CD4-positive, alpha-beta T cell treated with Interferon alpha-2 for 1 hour (primary cell): Measurements from ENCODE around the gene HTR3D.
"Not testable (repeated sequence)": the region's sequence is repeated elsewhere in the genome, so short reads cannot be mapped to it uniquely, and the experiment has no call there.

Experiments used
- DNase-seq, 2 donors: peaks; one replicate each; pipeline ENCODE4 v3.0.0-alpha.2; 2020 to 2022

HTR3D gene

GRCh38 chr3:184016811-184017671, 14.5 kb upstream of the HTR3D start:
- DNase-seq = peak; percentile 46 to 63

- DNase-seq = peak; percentile 86 to 89
These were observed 13.7 kb upstream of the HTR3D start, which contains the start of gene ABCC5 for GRCh38 chr3:184017672-184018423. TSS of gene ABCC5 (minus strand) at chr3:184017884. CDS start at chr3:184014392, 3,492 bp downstream.

- no peak for DNase-seq
These were observed 13.0 kb upstream of the HTR3D start for GRCh38 chr3:184018424-184018973.

GRCh38 chr3:184022323-184022722, 9.2 kb upstream of the HTR3D start:
- DNase-seq = no peak

GRCh38 chr3:184025256-184025655, 6.3 kb upstream of the HTR3D start:
- DNase-seq = not testable (repeated sequence)

GRCh38 chr3:184028275-184028890, 3.2 kb upstream of the HTR3D start:
- DNase-seq = not testable (repeated sequence)

- DNase-seq = no peak
These were observed 2.1 kb upstream of the HTR3D start for GRCh38 chr3:184029443-184029842.

GRCh38 chr3:184030536-184030935, 1.0 kb upstream of the HTR3D start:
- DNase-seq = no peak

GRCh38 chr3:184037816-184038215, 6.3 kb downstream of the HTR3D start:
- no peak for DNase-seq

GRCh38 chr3:184038307-184038706, 6.8 kb downstream of the HTR3D start:
- not testable (repeated sequence) for DNase-seq

GRCh38 chr3:184039414-184039813, 7.9 kb downstream of the HTR3D start:
- DNase-seq = no peak

- no peak for DNase-seq
These were observed 8.5 kb downstream of the HTR3D start for GRCh38 chr3:184040010-184040409.

GRCh38 chr3:184042617-184043016, 11.1 kb downstream of the HTR3D start:
- no peak for DNase-seq

GRCh38 chr3:184045995-184046394, 14.5 kb downstream of the HTR3D start:
- DNase-seq = no peak

GRCh38 chr3:184050217-184050847, 18.8 kb downstream of the HTR3D start:
- no peak for DNase-seq

- DNase-seq = no peak
These were observed 21.2 kb downstream of the HTR3D start, which contains the start of gene HTR3C for GRCh38 chr3:184052767-184053166. TSS of gene HTR3C (plus strand) at chr3:184053047. CDS start at chr3:184053081, 34 bp downstream.

GRCh38 chr3:184058029-184058428, 26.5 kb downstream of the HTR3D start:
- DNase-seq = no peak

GRCh38 chr3:184059424-184059823, 27.9 kb downstream of the HTR3D start:
- no peak for DNase-seq

GRCh38 chr3:184062637-184063036, 31.1 kb downstream of the HTR3D start:
- DNase-seq = no peak

- DNase-seq = no peak
These were observed 34.7 kb downstream of the HTR3D start for GRCh38 chr3:184066211-184066610.

- no peak for DNase-seq
These were observed 36.1 kb downstream of the HTR3D start for GRCh38 chr3:184067573-184068055.

- DNase-seq = no peak
These were observed 36.8 kb downstream of the HTR3D start for GRCh38 chr3:184068344-184068743.
